OCI-LY7 (cell line): ENCODE measurements around the gene PAK4. TPM values are rescaled to one million over a fixed set of nuclear protein-coding genes. Genes with fewer than 3 reads are reported as not detected.

Source experiments
- BruUV-seq: library from RNA; stranded (reverse); fragments of 400-500 nt; replicated peaks from 2 replicates; lab custom pipeline; 2021; lab: Mats Ljungman, UMichigan
- CTCF ChIA-PET: fragments of 300-600 bp; sonication (Branson Sonifier 250); formaldehyde crosslinking; loops from one replicate; lab custom pipeline; 2022; ENCODE audit warnings: antibody characterized with exemption; ENCODE audit not compliant: unreplicated experiment; lab: Charles Lee
- POLR2A ChIA-PET: fragments of 300-600 bp; sonication (Branson Sonifier 250); formaldehyde crosslinking; loops from one replicate; lab custom pipeline; 2022; ENCODE audit warnings: antibody characterized with exemption; lab: Charles Lee
- DNase-seq: peaks from one replicate; pipeline ENCODE4 v3.0.0-alpha.2; 2015; ENCODE audit warnings: low spot score
- H2AFZ ChIP-seq: fragments of 200-600 bp; sonication (generic), shearing (Covaris generic); 2 replicates; pipeline ENCODE4 v1.6.1; 2014; ENCODE audit warnings: mild to moderate bottlenecking, antibody characterized with exemption, low read length, moderate library complexity
- H3K27ac ChIP-seq: fragments of 200-600 bp; sonication (generic); 2 replicates; pipeline ENCODE4 v1.5.1; 2014; ENCODE audit warnings: mixed run types, low read depth, mild to moderate bottlenecking, moderate library complexity, low read length, inconsistent platforms; ENCODE audit not compliant: poor library complexity, severe bottlenecking
- H3K36me3 ChIP-seq: fragments of 200-600 bp; sonication (generic); 2 replicates; pipeline ENCODE4 v1.6.1; 2014; ENCODE audit warnings: mild to moderate bottlenecking, antibody characterized with exemption, low read length, moderate library complexity, mixed read lengths; ENCODE audit not compliant: insufficient read depth
- H3K4me1 ChIP-seq: fragments of 200-600 bp; sonication (generic); 2 replicates; pipeline ENCODE4 v1.5.1; 2014; ENCODE audit warnings: mild to moderate bottlenecking, low read length; ENCODE audit not compliant: insufficient read depth, poor library complexity, severe bottlenecking
- H3K4me2 ChIP-seq: fragments of 200-600 bp; sonication (generic); 2 replicates; pipeline ENCODE4 v1.6.1; 2014; ENCODE audit warnings: mild to moderate bottlenecking, low read length
- H3K4me3 ChIP-seq: fragments of 200-600 bp; sonication (generic); 2 replicates; pipeline ENCODE4 v1.5.1; 2014; ENCODE audit warnings: mild to moderate bottlenecking, low read depth, low read length; ENCODE audit not compliant: poor library complexity, severe bottlenecking
- H3K79me2 ChIP-seq: fragments of 200-600 bp; sonication (generic); 2 replicates; pipeline ENCODE4 v1.6.1; 2016; ENCODE audit warnings: low read depth, mild to moderate bottlenecking, low read length, moderate library complexity, mixed read lengths; ENCODE audit not compliant: insufficient read depth
- H3K9me2 ChIP-seq: fragments of 200-600 bp; sonication (generic); 2 replicates; pipeline ENCODE4 v1.6.1; 2016; ENCODE audit warnings: mild to moderate bottlenecking, low read length, mixed read lengths; ENCODE audit not compliant: insufficient read depth
- H3K9me3 ChIP-seq: fragments of 200-600 bp; sonication (generic); 2 replicates; pipeline ENCODE4 v1.6.1; 2014; ENCODE audit warnings: mild to moderate bottlenecking, mixed run types, low read length, mixed read lengths
- H4K20me1 ChIP-seq: fragments of 200-600 bp; sonication (generic); 2 replicates; pipeline ENCODE4 v1.6.1; 2014; ENCODE audit warnings: mild to moderate bottlenecking, antibody characterized with exemption, low read length, moderate library complexity, mixed read lengths; ENCODE audit not compliant: insufficient read depth
- CTCF ChIP-seq: fragments of 200-600 bp; sonication (generic); conservative IDR thresholded peaks from 2 replicates; pipeline ENCODE4 v1.5.1; 2014; ENCODE audit warnings: mild to moderate bottlenecking, antibody characterized with exemption, low read length, moderate library complexity, mixed read lengths
- EZH2phosphoT487 ChIP-seq: fragments of 200-600 bp; sonication (generic); IDR thresholded peaks from 2 replicates; pipeline ENCODE4 v1.6.1; 2018; ENCODE audit warnings: low read depth, borderline replicate concordance, mild to moderate bottlenecking, mixed run types, antibody characterized with exemption, low read length, moderate library complexity, mixed read lengths
- intact Hi-C: fragments of 100-400 bp; cut with micrococcal nuclease; formaldehyde crosslinking; loops from one replicate; pipeline ENCODE4 v1.10.0; 2022; ENCODE audit not compliant: unreplicated experiment
- total RNA-seq, 2 experiments: library from RNA; depleted of rRNA in 1 of 2; stranded (reverse); fragments of >200 nt in 1 of 2; shearing (Covaris generic) in 1 of 2; gene quantifications; 2 replicates each; pipeline ENCODE4 v1.2.3, GENCODE V29; 2014 to 2022

The PAK4 gene
- total RNA-seq, 2 experiments from 2014 or later, result 7.8 to 26.7 TPM

- ChIA-PET POLR2A (interaction anchor here (0.8 kb wide), 1 partner anchor 196 kb away, joined by 6 read pairs; no protein-coding TSS in a partner anchor), CTCF (no interaction called here)
- no peak overlapping the region for H3K4me3 ChIP-seq
- H3K36me3 ChIP-seq, result peaks cover 6% of the 10 kb centered on the region
- DNase-seq, result no peak
- no peaks in the 10 kb centered on the region for H3K9me2 ChIP-seq
- intact Hi-C loops, result no loop called here
- no peak overlapping the region for H3K27ac ChIP-seq
- no peak overlapping the region for H2AFZ ChIP-seq
- TF ChIP-seq CTCF (no peak), EZH2phosphoT487 (no peak)
- H3K79me2 ChIP-seq, result peaks cover 10% of the 10 kb centered on the region; the same call in 1 of the 2 replicates
- H4K20me1 ChIP-seq, result no peaks in the 10 kb centered on the region
- no peak overlapping the region for H3K4me2 ChIP-seq
- no peaks in the 10 kb centered on the region for H3K9me3 ChIP-seq
- no peaks in the 10 kb centered on the region for H3K4me1 ChIP-seq
- BruUV-seq, result no TSS peak
These were observed 21.3 kb downstream of the PAK4 start for GRCh38 chr19:39146686-39147450.

- H3K9me3 ChIP-seq, result no peaks in the 10 kb centered on the region
- no peak overlapping the region for H3K4me2 ChIP-seq
- no peak overlapping the region for H3K4me3 ChIP-seq
- H3K9me2 ChIP-seq, result no peaks in the 10 kb centered on the region
- POLR2A ChIA-PET, result interaction anchor here (0.8 kb wide), 1 partner anchor 195 kb away, joined by 6 read pairs; no protein-coding TSS in a partner anchor
- peaks cover 10% of the 10 kb centered on the region; the same call in 1 of the 2 replicates for H3K79me2 ChIP-seq
- H3K36me3 ChIP-seq, result peaks cover 6% of the 10 kb centered on the region
- no peak for DNase-seq
- no peak overlapping the region for H3K27ac ChIP-seq
- CTCF ChIA-PET, result no interaction called here
- no peak for TF ChIP-seq EZH2phosphoT487
- TF ChIP-seq CTCF, result no peak
- no peaks in the 10 kb centered on the region for H4K20me1 ChIP-seq
- intact Hi-C loops, result no loop called here
- H3K4me1 ChIP-seq, result no peaks in the 10 kb centered on the region
- no TSS peak for BruUV-seq
- no peak overlapping the region for H2AFZ ChIP-seq
These were observed 21.9 kb downstream of the PAK4 start for GRCh38 chr19:39147480-39147879.
